ENCODE measurements around the gene CYB561. TPM values are rescaled to one million over a fixed set of nuclear protein-coding genes. Genes with fewer than 3 reads are reported as not detected.

CYB561 gene
- total RNA-seq, 1 experiment from 2014 or later: 67.6 TPM

- Histone ChIP-seq H3K79me2 (ENCODE audit: insufficient read depth, low read length) (no peaks in the 10 kb centered on the region), H4K20me1 (ENCODE audit: insufficient read depth) (no peaks in the 10 kb centered on the region), H3K4me3 (replicated peaks in 1 of 2; ENCODE audit: low read depth in 1 of 2, low read length in 2 of 2) (no peak overlapping the region), H2AFZ (ENCODE audit: low read depth, low read length, poor library complexity, severe bottlenecking) (no peak overlapping the region), H3K9me2 (ENCODE audit: insufficient read depth) (no peaks in the 10 kb centered on the region), H3K36me3 (ENCODE audit: control insufficient read depth in 1 of 2, insufficient read depth in 2 of 2, low read length in 2 of 2) (no peaks in the 10 kb centered on the region), H3K9ac (ENCODE audit: low read length) (no peak overlapping the region), H3K27me3 (ENCODE audit: insufficient read depth, low read length) (no peaks in the 10 kb centered on the region; the same call in 1 of the 2 replicates), H3K27ac (ENCODE audit: low read depth, low read length) (no peak overlapping the region), H3K4me2 (ENCODE audit: low read length) (no peak overlapping the region), H3K9me3 (ENCODE audit: control insufficient read depth in 1 of 2, insufficient read depth in 1 of 2, low read depth in 1 of 2, low read length in 2 of 2) (no peaks in the 10 kb centered on the region), H3K4me1 (ENCODE audit: control insufficient read depth in 1 of 2, insufficient read depth in 2 of 2, low read length in 2 of 2) (no peaks in the 10 kb centered on the region)
- POLR2A ChIA-PET: no interaction called here
- no peak for TF ChIP-seq ZBTB33 (IDR thresholded peaks at IDR 0.05; ENCODE audit: extremely low read depth, insufficient replicate concordance, low read length)
- TF ChIP-seq FOSL1 (IDR thresholded peaks at IDR 0.05; ENCODE audit: low read depth): no peak
- no peak for TF ChIP-seq POLR2A (IDR thresholded peaks at IDR 0.05; ENCODE audit: borderline replicate concordance, extremely low read depth, insufficient read depth, insufficient read length)
- no peak for TF ChIP-seq SIN3A (IDR thresholded peaks at IDR 0.05; ENCODE audit: low read depth)
- TF ChIP-seq JUND (IDR thresholded peaks at IDR 0.05): no peak
- TF ChIP-seq SP1 (IDR thresholded peaks at IDR 0.05; ENCODE audit: low read depth): no peak
- TF ChIP-seq ZFX (IDR thresholded peaks at IDR 0.05): no peak
- TF ChIP-seq EZH2 (IDR thresholded peaks at IDR 0.05): no peak
- TF ChIP-seq CTCF (IDR thresholded peaks at IDR 0.05 in 2 of 3, conservative IDR thresholded peaks at IDR 0.05 in 1 of 3; ENCODE audit: borderline replicate concordance in 1 of 3, insufficient read depth in 1 of 3, low read depth in 2 of 3, low read length in 2 of 3): no peak
- no peak for TF ChIP-seq YY1 (IDR thresholded peaks at IDR 0.05; ENCODE audit: extremely low read depth, insufficient replicate concordance, low read depth, low read length)
- no peak for TF ChIP-seq REST (IDR thresholded peaks at IDR 0.05; ENCODE audit: low read depth)
- TF ChIP-seq CEBPB (IDR thresholded peaks at IDR 0.05; ENCODE audit: low read depth): no peak
- ATAC-seq (no peak), DNase-seq (ENCODE audit: low read depth, low spot score) (no peak)
- intact Hi-C loops (cut with micrococcal nuclease): no loop called here
- no TSS peak for BruUV-seq (replicated peaks)
- RAD21 ChIA-PET (ENCODE audit: low non-redundant PET in 1 of 2, low total read pairs in 2 of 2, uncharacterized antibody in 2 of 2, unreplicated experiment in 2 of 2): no interaction called here
- CTCF ChIA-PET: no interaction called here
Measured at GRCh38 chr17:63492940-63493339, 46.8 kb upstream of the CYB561 start.

Data from HCT116 (cell line).